Ishikawa (cell line): ENCODE results near the gene GMNN.

Source experiments
- CEBPB ChIP-seq: IDR thresholded peaks from 2 replicates; pipeline ENCODE4 v1.6.1; 2012
- CREB1 ChIP-seq: IDR thresholded peaks from 2 replicates; pipeline ENCODE4 v1.6.1; 2012; ENCODE audit warnings: low read depth
- EGR1 ChIP-seq: IDR thresholded peaks from 2 replicates; pipeline ENCODE4 v1.6.1; 2012
- EP300 ChIP-seq: IDR thresholded peaks from 2 replicates; pipeline ENCODE4 v1.6.1; 2012; ENCODE audit warnings: borderline replicate concordance
- FOXM1 ChIP-seq: IDR thresholded peaks from 2 replicates; pipeline ENCODE4 v1.6.1; 2012; ENCODE audit warnings: low read depth, borderline replicate concordance
- NFIC ChIP-seq: IDR thresholded peaks from 2 replicates; pipeline ENCODE4 v1.6.1; 2012
- RAD21 ChIP-seq: IDR thresholded peaks from 2 replicates; pipeline ENCODE4 v1.6.1; 2012; ENCODE audit warnings: low read depth
- TAF1 ChIP-seq: IDR thresholded peaks from 2 replicates; pipeline ENCODE4 v1.6.1; 2012; ENCODE audit warnings: low read depth, mild to moderate bottlenecking
- TEAD4 ChIP-seq: IDR thresholded peaks from 2 replicates; pipeline ENCODE4 v1.6.1; 2012
- YY1 ChIP-seq: IDR thresholded peaks from 2 replicates; pipeline ENCODE4 v1.6.1; 2012; ENCODE audit warnings: low read depth
- ZBTB7A ChIP-seq: IDR thresholded peaks from 2 replicates; pipeline ENCODE4 v1.6.1; 2012; ENCODE audit warnings: low read depth
- TF ChIP-seq, protein P1 (sequence below): IDR thresholded peaks from 2 replicates; pipeline ENCODE4 v1.6.1; 2012
- TF ChIP-seq, protein P2 (sequence below): IDR thresholded peaks from 2 replicates; pipeline ENCODE4 v1.6.1; 2012
- TF ChIP-seq, protein P3 (sequence below): IDR thresholded peaks from 2 replicates; pipeline ENCODE4 v1.6.1; 2012; ENCODE audit warnings: low read depth, mild to moderate bottlenecking

DNA sequence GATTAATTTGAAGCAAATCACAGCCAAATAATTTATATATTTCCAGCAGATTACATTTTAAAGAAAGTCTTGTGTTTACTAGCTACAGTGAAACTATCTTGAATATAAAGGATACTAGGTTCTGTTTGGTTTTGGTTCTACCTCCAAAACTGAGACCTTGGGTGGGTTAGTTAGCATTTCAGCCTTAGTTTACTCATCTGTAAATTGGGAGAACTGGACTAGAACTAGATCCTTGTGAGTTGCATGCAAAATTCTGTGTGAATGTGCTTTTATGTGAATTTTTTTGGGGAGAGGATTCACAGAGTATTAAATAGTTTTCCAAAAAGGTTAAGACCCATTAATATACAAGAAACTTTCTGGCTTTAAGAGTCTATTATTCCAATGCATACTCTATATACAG, 4.1 kb downstream of the GMNN start:
- TF ChIP-seq, protein P1, sequence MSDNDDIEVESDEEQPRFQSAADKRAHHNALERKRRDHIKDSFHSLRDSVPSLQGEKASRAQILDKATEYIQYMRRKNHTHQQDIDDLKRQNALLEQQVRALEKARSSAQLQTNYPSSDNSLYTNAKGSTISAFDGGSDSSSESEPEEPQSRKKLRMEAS, result no peak
- no peak for TF ChIP-seq CREB1
- TF ChIP-seq ZBTB7A, result no peak
- TF ChIP-seq EP300, result no peak
- no peak for TF ChIP-seq CEBPB
- TF ChIP-seq FOXM1, result no peak
- TF ChIP-seq, protein P2, sequence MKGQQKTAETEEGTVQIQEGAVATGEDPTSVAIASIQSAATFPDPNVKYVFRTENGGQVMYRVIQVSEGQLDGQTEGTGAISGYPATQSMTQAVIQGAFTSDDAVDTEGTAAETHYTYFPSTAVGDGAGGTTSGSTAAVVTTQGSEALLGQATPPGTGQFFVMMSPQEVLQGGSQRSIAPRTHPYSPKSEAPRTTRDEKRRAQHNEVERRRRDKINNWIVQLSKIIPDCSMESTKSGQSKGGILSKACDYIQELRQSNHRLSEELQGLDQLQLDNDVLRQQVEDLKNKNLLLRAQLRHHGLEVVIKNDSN, result no peak
- no peak for TF ChIP-seq NFIC
- TF ChIP-seq EGR1, result no peak
- TF ChIP-seq, protein P3, sequence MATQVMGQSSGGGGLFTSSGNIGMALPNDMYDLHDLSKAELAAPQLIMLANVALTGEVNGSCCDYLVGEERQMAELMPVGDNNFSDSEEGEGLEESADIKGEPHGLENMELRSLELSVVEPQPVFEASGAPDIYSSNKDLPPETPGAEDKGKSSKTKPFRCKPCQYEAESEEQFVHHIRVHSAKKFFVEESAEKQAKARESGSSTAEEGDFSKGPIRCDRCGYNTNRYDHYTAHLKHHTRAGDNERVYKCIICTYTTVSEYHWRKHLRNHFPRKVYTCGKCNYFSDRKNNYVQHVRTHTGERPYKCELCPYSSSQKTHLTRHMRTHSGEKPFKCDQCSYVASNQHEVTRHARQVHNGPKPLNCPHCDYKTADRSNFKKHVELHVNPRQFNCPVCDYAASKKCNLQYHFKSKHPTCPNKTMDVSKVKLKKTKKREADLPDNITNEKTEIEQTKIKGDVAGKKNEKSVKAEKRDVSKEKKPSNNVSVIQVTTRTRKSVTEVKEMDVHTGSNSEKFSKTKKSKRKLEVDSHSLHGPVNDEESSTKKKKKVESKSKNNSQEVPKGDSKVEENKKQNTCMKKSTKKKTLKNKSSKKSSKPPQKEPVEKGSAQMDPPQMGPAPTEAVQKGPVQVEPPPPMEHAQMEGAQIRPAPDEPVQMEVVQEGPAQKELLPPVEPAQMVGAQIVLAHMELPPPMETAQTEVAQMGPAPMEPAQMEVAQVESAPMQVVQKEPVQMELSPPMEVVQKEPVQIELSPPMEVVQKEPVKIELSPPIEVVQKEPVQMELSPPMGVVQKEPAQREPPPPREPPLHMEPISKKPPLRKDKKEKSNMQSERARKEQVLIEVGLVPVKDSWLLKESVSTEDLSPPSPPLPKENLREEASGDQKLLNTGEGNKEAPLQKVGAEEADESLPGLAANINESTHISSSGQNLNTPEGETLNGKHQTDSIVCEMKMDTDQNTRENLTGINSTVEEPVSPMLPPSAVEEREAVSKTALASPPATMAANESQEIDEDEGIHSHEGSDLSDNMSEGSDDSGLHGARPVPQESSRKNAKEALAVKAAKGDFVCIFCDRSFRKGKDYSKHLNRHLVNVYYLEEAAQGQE, result no peak
- no peak for TF ChIP-seq TEAD4
- no peak for TF ChIP-seq TAF1
- TF ChIP-seq RAD21, result no peak
- TF ChIP-seq YY1, result no peak
